Stimulated activated naive CD4-positive, alpha-beta T cell treated with Interleukin-2 at 50 U/mL for 16 hours (primary cell): Measurements from ENCODE around the gene SEC31B.

Experiments used
- DNase-seq: peaks from one replicate; lab custom pipeline; 2025; lab: John Stamatoyannopoulos, UW

The SEC31B gene

GRCh38 chr10:100519311-100520051, at the start of gene SEC31B:
SEC31B (minus strand) TSS chr10:100519861; CDS start chr10:100516952, 2,909 bp downstream.
- DNase-seq: no peak

GRCh38 chr10:100568912-100569311, 49.3 kb upstream of the SEC31B start:
- no peak for DNase-seq

- DNase-seq: no peak
Observed at GRCh38 chr10:100567826-100568225, 48.2 kb upstream of the SEC31B start.

DNA sequence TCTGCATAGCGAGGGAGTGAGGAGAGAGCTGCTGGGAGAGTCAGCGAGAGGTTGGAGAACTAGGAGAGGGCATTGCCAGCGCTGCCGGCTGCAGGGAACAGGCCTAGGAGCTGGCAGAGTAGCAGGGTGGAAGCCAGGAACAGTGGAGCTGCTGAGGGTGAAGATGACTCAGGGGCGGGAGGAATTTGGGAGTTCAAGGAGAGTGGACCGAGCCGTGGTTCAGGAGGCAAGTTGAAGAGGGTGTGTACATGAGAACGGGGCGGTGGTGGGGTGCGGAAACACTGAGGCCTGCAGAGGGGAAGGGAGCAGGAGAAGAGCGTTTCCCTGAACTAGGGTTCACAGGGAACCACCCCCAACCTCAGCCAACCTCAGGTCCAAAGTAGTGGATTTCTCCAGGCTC, 47.6 kb upstream of the SEC31B start:
- DNase-seq: no peak

DNA sequence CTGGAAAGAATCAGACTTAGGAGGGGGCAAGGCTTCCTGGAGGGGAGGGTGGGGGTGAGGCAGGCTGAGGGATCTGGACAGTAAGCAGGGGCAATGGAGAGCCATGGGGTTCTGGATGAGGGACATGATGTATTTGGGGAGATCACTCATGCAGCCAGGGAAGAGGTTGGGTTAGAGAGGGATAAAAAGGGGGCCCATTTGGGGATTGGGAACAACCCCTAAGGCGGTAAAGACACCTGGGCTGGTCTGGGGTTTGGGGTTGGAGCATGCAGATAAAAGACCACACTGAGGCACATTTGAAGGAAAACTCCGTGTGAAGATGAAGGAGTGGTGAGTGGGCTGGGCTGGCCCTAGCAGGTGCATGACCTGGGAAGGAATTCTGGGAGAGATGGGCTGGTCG, 46.9 kb upstream of the SEC31B start:
- DNase-seq: no peak

GRCh38 chr10:100565206-100565985, 45.7 kb upstream of the SEC31B start:
- no peak for DNase-seq

DNA sequence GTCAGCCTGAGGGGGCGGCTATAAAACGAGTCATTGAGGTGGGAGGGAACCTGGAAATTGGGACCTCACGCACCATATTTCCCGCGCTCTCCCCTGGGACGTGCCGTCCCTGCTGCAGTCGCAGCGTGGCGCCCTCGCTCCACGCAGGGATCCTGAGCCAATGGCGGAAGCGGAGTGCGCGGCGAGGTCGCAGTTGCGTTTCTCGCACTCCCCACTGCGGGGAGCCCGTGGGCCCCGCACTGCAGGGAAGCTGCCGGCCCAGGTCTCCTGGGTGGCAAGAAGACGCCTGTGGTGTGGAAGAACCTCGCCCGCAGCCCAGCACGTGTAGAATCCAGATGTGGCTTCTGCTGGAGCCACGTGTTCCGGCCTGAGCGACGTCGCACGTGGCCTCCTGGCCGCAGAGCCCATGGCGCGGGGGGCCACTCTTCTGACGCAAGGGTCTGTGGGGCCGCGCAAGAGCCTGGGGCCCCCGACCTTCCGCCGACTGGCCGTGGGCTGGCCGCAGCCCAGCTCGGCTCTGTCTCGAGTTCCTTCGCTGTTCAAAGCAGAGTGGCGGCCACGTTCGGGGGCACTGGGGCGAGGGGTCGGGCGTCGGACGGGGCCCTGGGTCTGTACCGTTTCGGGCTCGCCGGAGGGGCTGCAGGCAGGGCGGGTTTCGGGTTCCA, 42.5 kb upstream of the SEC31B start:
- peak; percentile 67 for DNase-seq

DNA sequence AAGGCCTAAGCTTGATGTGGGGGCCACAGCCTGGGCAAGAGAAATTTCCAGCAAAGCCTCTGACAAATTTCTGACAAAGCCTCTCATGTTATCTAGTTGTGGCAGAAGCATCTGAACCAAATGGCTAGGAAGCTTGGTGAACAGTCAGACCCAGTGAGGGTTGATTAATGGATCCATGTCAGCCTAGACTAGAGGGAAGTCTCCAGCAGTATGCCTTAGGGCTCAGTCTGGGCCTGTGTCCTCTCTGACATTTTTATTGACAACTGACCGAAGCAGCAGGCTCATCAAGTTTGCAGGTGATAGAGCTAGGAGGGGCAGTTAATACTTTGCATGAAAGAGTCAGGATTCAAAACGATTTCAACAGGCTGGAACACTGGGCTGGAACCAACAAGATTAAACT, 41.3 kb upstream of the SEC31B start:
- no peak for DNase-seq

DNA sequence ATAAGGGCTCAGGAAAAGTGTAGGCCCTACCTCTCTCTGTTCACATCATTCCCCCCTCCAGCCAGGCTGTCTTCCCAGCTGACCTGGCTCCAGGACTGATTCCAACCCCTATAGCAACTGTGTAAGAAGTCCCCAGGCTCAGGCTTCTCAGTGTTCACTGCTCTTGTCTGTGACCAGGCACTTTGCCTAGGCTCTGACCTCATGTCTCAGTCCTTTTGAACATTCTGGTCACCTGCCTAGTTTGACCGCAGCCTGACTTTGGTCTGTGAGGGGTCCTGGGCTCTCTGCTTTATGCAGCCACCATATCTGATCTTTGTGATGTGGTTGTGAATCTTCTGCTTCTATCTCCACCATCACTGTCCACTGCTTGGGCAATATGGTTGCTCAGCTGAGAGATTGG, 40.6 kb upstream of the SEC31B start:
- no peak for DNase-seq

GRCh38 chr10:100554902-100555301, 35.2 kb upstream of the SEC31B start:
- no peak for DNase-seq

- DNase-seq: no peak
Observed at GRCh38 chr10:100553929-100554328, 34.3 kb upstream of the SEC31B start.

GRCh38 chr10:100551738-100552137, 32.1 kb upstream of the SEC31B start:
- no peak for DNase-seq

- DNase-seq: no peak
Observed at GRCh38 chr10:100551196-100551595, 31.5 kb upstream of the SEC31B start.

DNA sequence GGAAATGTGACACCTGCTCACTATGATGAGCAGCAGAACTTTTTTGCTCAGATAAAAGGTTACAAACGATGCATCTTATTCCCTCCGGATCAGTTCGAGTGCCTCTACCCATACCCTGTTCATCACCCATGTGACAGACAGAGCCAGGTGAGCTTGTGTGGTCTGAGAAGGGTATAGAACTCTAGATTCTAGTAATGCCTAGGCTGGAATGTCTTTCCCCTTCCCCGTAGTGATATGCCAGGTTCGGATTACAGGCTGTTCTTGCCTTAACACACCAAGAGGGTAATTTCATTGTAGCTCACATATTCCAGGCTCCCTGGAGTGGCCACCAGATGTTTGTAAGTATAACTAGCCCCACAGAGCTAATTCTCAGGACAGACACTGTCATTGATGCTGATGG, 25.3 kb upstream of the SEC31B start:
- DNase-seq: no peak

DNA sequence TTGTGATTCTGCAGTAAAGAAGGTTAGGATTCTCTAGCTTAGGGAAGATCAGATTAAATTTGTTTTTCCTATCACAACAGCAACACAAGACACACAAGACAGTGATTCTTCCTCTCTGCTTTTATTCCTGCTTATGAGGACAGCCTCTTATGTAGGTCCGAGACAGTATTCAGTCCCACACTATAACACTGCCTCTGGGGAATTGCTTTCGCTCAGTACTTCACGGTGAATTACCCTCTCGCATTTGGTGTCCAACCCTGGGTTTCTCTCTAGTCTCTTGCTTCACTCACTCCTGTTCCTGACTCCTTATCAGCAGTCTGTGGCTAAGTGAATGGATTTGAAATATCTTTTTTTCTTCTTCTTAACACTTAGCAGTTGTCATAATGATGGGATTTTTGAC, 17.8 kb upstream of the SEC31B start:
- no peak for DNase-seq

GRCh38 chr10:100535715-100536353, 16.2 kb upstream of the SEC31B start, which contains the start of gene HIF1AN:
HIF1AN (plus strand) TSS chr10:100535943; CDS start chr10:100535959, 16 bp downstream.
- DNase-seq: peak; percentile 89

DNA sequence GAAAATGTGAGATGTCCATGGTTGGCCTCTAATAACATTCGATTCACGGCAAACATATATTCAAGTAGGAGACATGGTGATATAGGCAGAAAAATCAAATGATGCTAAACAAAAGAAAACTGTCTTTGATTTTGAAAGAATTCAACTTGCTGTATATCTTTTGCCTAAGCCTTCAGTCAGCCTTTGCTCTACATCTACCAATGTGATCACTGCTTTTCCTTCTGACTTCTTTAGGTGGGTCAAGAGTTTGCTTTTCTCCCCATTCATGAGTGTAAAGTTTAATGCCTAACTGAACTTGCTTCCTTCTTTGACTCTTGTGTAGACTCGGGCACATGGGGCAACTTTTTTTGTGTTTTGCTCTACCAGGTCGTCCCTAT, 15.7 kb upstream of the SEC31B start:
- DNase-seq: no peak

- DNase-seq: no peak
Observed at GRCh38 chr10:100534726-100535125, 15.1 kb upstream of the SEC31B start.

DNA sequence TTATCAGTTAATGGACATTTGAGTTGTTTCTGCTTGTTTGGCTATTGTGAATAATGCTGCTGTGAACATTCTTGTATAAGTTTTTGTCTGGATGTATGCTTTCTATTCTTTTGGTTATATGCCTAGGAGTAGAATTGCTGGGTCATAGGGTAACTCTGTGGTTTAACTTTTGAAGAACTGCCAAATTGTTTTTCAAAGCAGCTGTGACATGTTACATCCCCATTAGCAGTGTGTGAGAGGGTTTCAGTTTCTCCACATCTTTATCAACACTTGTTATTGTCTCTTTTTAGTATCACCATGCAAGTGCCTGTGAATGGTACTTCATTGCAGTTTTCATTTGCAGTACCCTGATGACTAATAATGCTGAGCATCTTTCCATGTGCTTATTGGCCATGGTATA, 12.1 kb upstream of the SEC31B start:
- no peak for DNase-seq

DNA sequence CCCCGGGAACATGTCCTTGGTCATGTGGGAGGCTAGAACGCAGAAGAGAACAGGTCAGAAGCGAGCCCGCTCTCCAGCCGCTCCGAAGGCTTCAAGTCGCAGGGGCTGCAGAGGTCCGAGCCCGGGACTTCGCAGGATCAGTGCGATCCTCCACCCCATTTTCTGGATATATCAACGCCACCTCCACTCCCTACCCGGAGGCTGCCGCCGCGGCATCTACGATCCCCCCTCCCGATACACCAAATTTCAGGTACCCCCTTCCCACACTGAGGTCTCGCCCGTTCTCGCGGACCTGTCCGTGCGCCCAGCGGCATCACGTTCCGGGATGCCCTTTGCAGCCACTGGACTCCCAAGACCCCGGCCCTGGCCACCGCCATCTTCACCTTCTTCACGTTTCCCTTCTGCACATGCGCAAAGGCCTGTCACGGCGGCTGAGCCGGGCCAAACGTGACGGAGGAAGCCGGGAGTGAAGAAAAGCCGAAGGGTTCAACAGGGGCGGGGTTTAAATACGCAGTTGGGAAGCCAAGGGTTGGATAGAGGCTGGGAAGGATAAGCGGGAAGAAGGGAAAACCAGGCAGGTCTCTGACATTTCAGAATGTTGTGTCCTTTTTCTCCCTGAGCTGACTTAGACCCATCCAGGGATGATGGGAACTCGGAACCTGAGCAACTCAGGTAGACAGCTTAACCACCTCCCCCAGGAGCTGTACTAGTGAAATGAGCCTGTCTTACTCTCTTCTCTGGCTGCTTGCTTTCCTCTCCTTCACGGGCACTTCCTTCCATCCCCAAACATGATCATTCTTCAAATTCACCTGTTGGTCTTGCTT, 10.0 kb upstream of the SEC31B start, which contains the start of gene NDUFB8:
TSS of gene NDUFB8 (minus strand) at position 397 of the 824 bp plus-strand sequence. CDS start at position 377, 20 bp downstream.
- peak; percentile 80 for DNase-seq

GRCh38 chr10:100528921-100529474, 9.3 kb upstream of the SEC31B start:
- no peak for DNase-seq
